Ovary (tissue), 3 donors: ENCODE measurements around the gene TEX261.

Experiments used
- CTCF ChIP-seq, 3 donors: fragments of 450-650 bp in 2 of 3; fragments of 200-600 bp in 1 of 3; IDR thresholded peaks; one replicate each; pipeline versions ENCODE4 v1.5.1 to v1.8.0; 2016 to 2022; ENCODE audit warnings: antibody characterized with exemption in 3 of 3, mild to moderate bottlenecking in 1 of 3
- POLR2A ChIP-seq: fragments of 450-650 bp; IDR thresholded peaks from one replicate; pipeline ENCODE4 v1.6.1; 2017; ENCODE audit warnings: antibody characterized with exemption, mild to moderate bottlenecking, moderate library complexity
- donor health status: DM: no; HTN: no; CAD: no.

- no peak for TF ChIP-seq CTCF (IDR thresholded peaks at IDR 0.05)
- TF ChIP-seq POLR2A: no peak
Measured at GRCh38 chr2:70981421-70981820, 13.3 kb downstream of the TEX261 start.
